HepG2 (cell line): ENCODE results near the gene NUBP1. TPM values are rescaled to one million over a fixed set of nuclear protein-coding genes. Genes with fewer than 3 reads are reported as not detected.
A peak's percentile ranks its signal among the peaks of the same experiment; 100 is the strongest.

Experiments
- ARNT2 ChIP-seq: sonication (generic); formaldehyde crosslinking; IDR thresholded peaks from 2 replicates; pipeline ENCODE4 v1.8.0; 2022; ENCODE audit warnings: mild to moderate bottlenecking, low read depth, missing genetic modification reagents, moderate library complexity
- FIP1L1 ChIP-seq: fragments of 200-400 bp; formaldehyde crosslinking; IDR thresholded peaks from 2 replicates; pipeline ENCODE4 v1.6.1; 2018; ENCODE audit warnings: low read depth, mild to moderate bottlenecking, low read length, moderate library complexity, borderline replicate concordance; ENCODE audit not compliant: insufficient read depth
- KDM2A ChIP-seq: sonication (generic); formaldehyde crosslinking; IDR thresholded peaks from 2 replicates; pipeline ENCODE4 v1.4.0; 2020; ENCODE audit warnings: low read depth, missing genetic modification reagents, borderline replicate concordance
- KDM6A ChIP-seq: IDR thresholded peaks from 2 replicates; pipeline ENCODE4 v1.6.1; 2016; ENCODE audit warnings: low read depth
- MTA3 ChIP-seq: sonication (generic); formaldehyde crosslinking; IDR thresholded peaks from 2 replicates; pipeline ENCODE4 v1.4.0; 2020; ENCODE audit warnings: missing genetic modification reagents
- PHF8 ChIP-seq: sonication (generic); formaldehyde crosslinking; IDR thresholded peaks from 2 replicates; pipeline ENCODE4 v1.5.0; 2020; ENCODE audit warnings: missing genetic modification reagents
- PRMT3 ChIP-seq: sonication (generic); formaldehyde crosslinking; IDR thresholded peaks from 2 replicates; pipeline ENCODE4 v1.8.1; 2022; ENCODE audit warnings: low read depth, mild to moderate bottlenecking, moderate library complexity, missing genetic modification reagents, borderline replicate concordance
- PTBP1 ChIP-seq: fragments of 200-400 bp; formaldehyde crosslinking; IDR thresholded peaks from 2 replicates; pipeline ENCODE4 v1.6.1; 2018; ENCODE audit warnings: low read length, low read depth; ENCODE audit not compliant: poor library complexity, severe bottlenecking
- SMC3 ChIP-seq: IDR thresholded peaks from 2 replicates; pipeline ENCODE4 v1.6.1; 2011; ENCODE audit warnings: low read length, improper control_type of control experiment
- SP5 ChIP-seq: IDR thresholded peaks from 2 replicates; pipeline ENCODE4 v1.6.1; 2016; ENCODE audit warnings: low read depth, borderline replicate concordance
- TBX2 ChIP-seq: sonication (generic); formaldehyde crosslinking; IDR thresholded peaks from 2 replicates; pipeline ENCODE4 v1.5.0; 2020; ENCODE audit warnings: missing genetic modification reagents, mild to moderate bottlenecking, borderline replicate concordance
- ZNF773 ChIP-seq: sonication (generic); formaldehyde crosslinking; IDR thresholded peaks from 2 replicates; pipeline ENCODE4 v1.4.0; 2020; ENCODE audit warnings: missing genetic modification reagents, borderline replicate concordance
- polyA plus RNA-seq, 8 experiments: library from polyadenylated mRNA; depleted of rRNA in 3 of 8; stranded (reverse) in 7 of 8; unstranded in 1 of 8; fragments of >200 nt; fragmentation: Illumina TruSeq in 4 of 8; extraction: Trizol in 4 of 8; gene quantifications; 2 replicates each; pipeline versions ENCODE4 v1.2.1 to v1.2.3, GENCODE V29; 2011 to 2016; ENCODE audit warnings: low read depth in 4 of 8, missing spikeins in 1 of 8, mixed read lengths in 1 of 8; ENCODE audit not compliant: insufficient read depth in 1 of 8
- total RNA-seq, 5 experiments: library from RNA; depleted of rRNA; stranded (reverse); fragments of >200 nt; fragmentation: Illumina TruSeq; extraction: Trizol; gene quantifications; 2 replicates each; pipeline ENCODE4 v1.2.3, GENCODE V29; 2016; ENCODE audit warnings: low read depth in 1 of 5
- TF ChIP-seq, protein P1 (sequence below): sonication (generic); formaldehyde crosslinking; IDR thresholded peaks from 2 replicates; pipeline ENCODE4 v1.4.0; 2020; ENCODE audit warnings: missing genetic modification reagents
- TF ChIP-seq, protein P2 (sequence below): IDR thresholded peaks from 2 replicates; pipeline ENCODE4 v1.6.1; 2018; ENCODE audit warnings: missing genetic modification reagents, mild to moderate bottlenecking, missing compliant biosample characterization
- TF ChIP-seq, protein P3 (sequence below): sonication (generic); formaldehyde crosslinking; IDR thresholded peaks from 2 replicates; pipeline ENCODE4 v1.9.0; 2021; ENCODE audit warnings: missing genetic modification reagents, borderline replicate concordance
- TF ChIP-seq, protein P4 (sequence below): sonication (generic); formaldehyde crosslinking; IDR thresholded peaks from 2 replicates; pipeline ENCODE4 v1.5.0; 2020; ENCODE audit warnings: mild to moderate bottlenecking, missing genetic modification reagents, moderate library complexity
- TF ChIP-seq, protein P5 (sequence below): sonication (generic); formaldehyde crosslinking; IDR thresholded peaks from 2 replicates; pipeline ENCODE4 v1.4.0; 2020; ENCODE audit warnings: missing genetic modification reagents
- TF ChIP-seq, protein P6 (sequence below): sonication (generic); formaldehyde crosslinking; IDR thresholded peaks from 2 replicates; pipeline ENCODE4 v1.5.0; 2020; ENCODE audit warnings: mild to moderate bottlenecking, missing genetic modification reagents, borderline replicate concordance

NUBP1 gene
- total and polyA plus RNA-seq, 2 of the 13 experiments (the other 11 are each of a cell fraction or from before 2014, with no cell fraction given) = 53.5 to 70.4 TPM

DNA sequence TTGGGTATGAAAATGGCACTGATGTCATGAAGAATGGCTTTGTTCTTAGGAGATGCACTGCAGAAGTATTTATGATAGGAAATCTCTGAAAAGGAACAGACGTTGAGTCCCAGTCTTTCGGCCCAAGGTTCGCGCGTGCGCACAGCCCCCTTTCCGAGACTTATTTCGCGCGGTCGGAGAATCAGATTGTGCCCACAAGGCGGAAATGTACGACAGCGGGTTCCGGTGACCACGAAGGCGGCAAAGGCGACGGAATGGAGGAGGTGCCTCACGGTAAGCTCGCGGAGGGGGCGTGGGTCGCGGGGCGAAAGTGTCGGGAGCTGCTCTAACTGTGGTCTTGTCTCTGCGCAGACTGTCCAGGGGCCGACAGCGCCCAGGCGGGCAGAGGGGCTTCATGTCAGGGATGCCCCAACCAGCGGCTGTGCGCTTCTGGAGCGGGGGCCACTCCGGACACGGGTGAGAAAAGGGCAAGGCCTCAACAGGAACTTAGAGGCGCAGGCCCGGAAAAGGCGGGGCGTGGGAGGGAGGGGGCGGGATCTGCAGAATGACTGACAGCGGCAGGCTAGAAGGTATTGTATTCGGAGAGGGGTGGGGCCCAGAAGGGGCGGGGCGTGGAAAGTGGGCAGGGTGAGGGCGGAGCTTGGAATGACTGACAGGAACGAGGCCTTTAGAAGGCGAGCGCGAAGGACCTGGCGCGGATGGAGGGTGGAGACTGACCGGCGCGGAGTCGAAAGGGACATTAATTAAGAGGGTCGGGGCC, at the start of gene NUBP1 (continued):
- TF ChIP-seq, protein P1, sequence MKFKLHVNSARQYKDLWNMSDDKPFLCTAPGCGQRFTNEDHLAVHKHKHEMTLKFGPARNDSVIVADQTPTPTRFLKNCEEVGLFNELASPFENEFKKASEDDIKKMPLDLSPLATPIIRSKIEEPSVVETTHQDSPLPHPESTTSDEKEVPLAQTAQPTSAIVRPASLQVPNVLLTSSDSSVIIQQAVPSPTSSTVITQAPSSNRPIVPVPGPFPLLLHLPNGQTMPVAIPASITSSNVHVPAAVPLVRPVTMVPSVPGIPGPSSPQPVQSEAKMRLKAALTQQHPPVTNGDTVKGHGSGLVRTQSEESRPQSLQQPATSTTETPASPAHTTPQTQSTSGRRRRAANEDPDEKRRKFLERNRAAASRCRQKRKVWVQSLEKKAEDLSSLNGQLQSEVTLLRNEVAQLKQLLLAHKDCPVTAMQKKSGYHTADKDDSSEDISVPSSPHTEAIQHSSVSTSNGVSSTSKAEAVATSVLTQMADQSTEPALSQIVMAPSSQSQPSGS (CRISPR knock-in tag) = peak; percentile 63; the same call in 1 of the 2 replicates
- TF ChIP-seq, protein P2, sequence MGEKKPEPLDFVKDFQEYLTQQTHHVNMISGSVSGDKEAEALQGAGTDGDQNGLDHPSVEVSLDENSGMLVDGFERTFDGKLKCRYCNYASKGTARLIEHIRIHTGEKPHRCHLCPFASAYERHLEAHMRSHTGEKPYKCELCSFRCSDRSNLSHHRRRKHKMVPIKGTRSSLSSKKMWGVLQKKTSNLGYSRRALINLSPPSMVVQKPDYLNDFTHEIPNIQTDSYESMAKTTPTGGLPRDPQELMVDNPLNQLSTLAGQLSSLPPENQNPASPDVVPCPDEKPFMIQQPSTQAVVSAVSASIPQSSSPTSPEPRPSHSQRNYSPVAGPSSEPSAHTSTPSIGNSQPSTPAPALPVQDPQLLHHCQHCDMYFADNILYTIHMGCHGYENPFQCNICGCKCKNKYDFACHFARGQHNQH (CRISPR knock-in tag) = peak; percentile 95
- TF ChIP-seq MTA3 (CRISPR knock-in tag) (0 out of 2 replicates have a peak, but pooled peaks have one; percentile 87), PHF8 (CRISPR knock-in tag) (peak; percentile 99), KDM6A (CRISPR knock-in tag) (no peak; the same call in 1 of the 2 replicates), PRMT3 (CRISPR knock-in tag) (no peak), TBX2 (peak; percentile 99), SMC3 (no peak), FIP1L1 (peak; percentile 80; the same call in 1 of the 2 replicates), ARNT2 (peak; percentile 98), KDM2A (CRISPR knock-in tag) (peak; percentile 94), PTBP1 (peak; percentile 80), ZNF773 (CRISPR knock-in tag) (peak; percentile 94), SP5 (CRISPR knock-in tag) (peak; percentile 73)
- TF ChIP-seq, protein P3, sequence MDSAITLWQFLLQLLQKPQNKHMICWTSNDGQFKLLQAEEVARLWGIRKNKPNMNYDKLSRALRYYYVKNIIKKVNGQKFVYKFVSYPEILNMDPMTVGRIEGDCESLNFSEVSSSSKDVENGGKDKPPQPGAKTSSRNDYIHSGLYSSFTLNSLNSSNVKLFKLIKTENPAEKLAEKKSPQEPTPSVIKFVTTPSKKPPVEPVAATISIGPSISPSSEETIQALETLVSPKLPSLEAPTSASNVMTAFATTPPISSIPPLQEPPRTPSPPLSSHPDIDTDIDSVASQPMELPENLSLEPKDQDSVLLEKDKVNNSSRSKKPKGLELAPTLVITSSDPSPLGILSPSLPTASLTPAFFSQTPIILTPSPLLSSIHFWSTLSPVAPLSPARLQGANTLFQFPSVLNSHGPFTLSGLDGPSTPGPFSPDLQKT (CRISPR knock-in tag) = no peak
- TF ChIP-seq, protein P4, sequence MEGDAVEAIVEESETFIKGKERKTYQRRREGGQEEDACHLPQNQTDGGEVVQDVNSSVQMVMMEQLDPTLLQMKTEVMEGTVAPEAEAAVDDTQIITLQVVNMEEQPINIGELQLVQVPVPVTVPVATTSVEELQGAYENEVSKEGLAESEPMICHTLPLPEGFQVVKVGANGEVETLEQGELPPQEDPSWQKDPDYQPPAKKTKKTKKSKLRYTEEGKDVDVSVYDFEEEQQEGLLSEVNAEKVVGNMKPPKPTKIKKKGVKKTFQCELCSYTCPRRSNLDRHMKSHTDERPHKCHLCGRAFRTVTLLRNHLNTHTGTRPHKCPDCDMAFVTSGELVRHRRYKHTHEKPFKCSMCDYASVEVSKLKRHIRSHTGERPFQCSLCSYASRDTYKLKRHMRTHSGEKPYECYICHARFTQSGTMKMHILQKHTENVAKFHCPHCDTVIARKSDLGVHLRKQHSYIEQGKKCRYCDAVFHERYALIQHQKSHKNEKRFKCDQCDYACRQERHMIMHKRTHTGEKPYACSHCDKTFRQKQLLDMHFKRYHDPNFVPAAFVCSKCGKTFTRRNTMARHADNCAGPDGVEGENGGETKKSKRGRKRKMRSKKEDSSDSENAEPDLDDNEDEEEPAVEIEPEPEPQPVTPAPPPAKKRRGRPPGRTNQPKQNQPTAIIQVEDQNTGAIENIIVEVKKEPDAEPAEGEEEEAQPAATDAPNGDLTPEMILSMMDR (CRISPR knock-in tag) = peak; percentile 33
- TF ChIP-seq, protein P5, sequence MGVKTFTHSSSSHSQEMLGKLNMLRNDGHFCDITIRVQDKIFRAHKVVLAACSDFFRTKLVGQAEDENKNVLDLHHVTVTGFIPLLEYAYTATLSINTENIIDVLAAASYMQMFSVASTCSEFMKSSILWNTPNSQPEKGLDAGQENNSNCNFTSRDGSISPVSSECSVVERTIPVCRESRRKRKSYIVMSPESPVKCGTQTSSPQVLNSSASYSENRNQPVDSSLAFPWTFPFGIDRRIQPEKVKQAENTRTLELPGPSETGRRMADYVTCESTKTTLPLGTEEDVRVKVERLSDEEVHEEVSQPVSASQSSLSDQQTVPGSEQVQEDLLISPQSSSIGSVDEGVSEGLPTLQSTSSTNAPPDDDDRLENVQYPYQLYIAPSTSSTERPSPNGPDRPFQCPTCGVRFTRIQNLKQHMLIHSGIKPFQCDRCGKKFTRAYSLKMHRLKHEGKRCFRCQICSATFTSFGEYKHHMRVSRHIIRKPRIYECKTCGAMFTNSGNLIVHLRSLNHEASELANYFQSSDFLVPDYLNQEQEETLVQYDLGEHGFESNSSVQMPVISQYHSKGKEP (CRISPR knock-in tag) = peak; percentile 93
- TF ChIP-seq, protein P6, sequence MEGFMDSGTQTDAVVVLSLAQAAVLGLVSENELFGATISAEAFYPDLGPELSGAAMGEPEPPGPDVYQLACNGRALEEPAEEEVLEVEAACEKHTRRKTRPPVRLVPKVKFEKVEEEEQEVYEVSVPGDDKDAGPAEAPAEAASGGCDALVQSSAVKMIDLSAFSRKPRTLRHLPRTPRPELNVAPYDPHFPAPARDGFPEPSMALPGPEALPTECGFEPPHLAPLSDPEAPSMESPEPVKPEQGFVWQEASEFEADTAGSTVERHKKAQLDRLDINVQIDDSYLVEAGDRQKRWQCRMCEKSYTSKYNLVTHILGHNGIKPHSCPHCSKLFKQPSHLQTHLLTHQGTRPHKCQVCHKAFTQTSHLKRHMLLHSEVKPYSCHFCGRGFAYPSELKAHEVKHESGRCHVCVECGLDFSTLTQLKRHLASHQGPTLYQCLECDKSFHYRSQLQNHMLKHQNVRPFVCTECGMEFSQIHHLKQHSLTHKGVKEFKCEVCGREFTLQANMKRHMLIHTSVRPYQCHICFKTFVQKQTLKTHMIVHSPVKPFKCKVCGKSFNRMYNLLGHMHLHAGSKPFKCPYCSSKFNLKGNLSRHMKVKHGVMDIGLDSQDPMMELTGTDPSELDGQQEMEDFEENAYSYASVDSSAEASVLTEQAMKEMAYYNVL (CRISPR knock-in tag) = peak; percentile 95
